ENCODE data around the gene GMDS.

Gene GMDS

GRCh38 chr6:2102966-2103365 lies 142.4 kb downstream of the GMDS start:
- peaks cover 5% of the 10 kb centered on the region for H3K4me1 ChIP-seq (ENCODE audit: control insufficient read depth, insufficient read depth, low read length, unreplicated experiment)
- H3K27ac ChIP-seq (ENCODE audit: low read depth, low read length), result no peak overlapping the region
- no peaks in the 10 kb centered on the region for H3K36me3 ChIP-seq (ENCODE audit: insufficient read depth, low read length)
- no peak overlapping the region for H2AFZ ChIP-seq (ENCODE audit: low read length, unreplicated experiment)
- H3K4me3 ChIP-seq (ENCODE audit: low read depth, low read length), result no peak overlapping the region
- no peaks in the 10 kb centered on the region for H3K27me3 ChIP-seq (ENCODE audit: insufficient read depth, low read length)
- H3K79me2 ChIP-seq (ENCODE audit: control insufficient read depth, insufficient read depth, low read length, unreplicated experiment), result no peaks in the 10 kb centered on the region

- no peaks in the 10 kb centered on the region for H3K79me2 ChIP-seq (ENCODE audit: control insufficient read depth, insufficient read depth, low read length, unreplicated experiment)
These were observed 143.0 kb downstream of the GMDS start for GRCh38 chr6:2102316-2102883.

GRCh38 chr6:2101213-2101612 lies 144.2 kb downstream of the GMDS start:
- Histone ChIP-seq H3K79me2 (ENCODE audit: control insufficient read depth, insufficient read depth, low read length, unreplicated experiment) (no peaks in the 10 kb centered on the region), H2AFZ (ENCODE audit: low read length, unreplicated experiment) (no peak overlapping the region), H3K27ac (ENCODE audit: low read depth, low read length) (no peak overlapping the region), H3K4me1 (ENCODE audit: control insufficient read depth, insufficient read depth, low read length, unreplicated experiment) (peaks cover 5% of the 10 kb centered on the region), H3K36me3 (ENCODE audit: insufficient read depth, low read length) (no peaks in the 10 kb centered on the region), H3K27me3 (ENCODE audit: insufficient read depth, low read length) (no peaks in the 10 kb centered on the region), H3K4me3 (ENCODE audit: low read depth, low read length) (no peak overlapping the region)

More at GRCh38 chr6:2102316-2102883, 143.0 kb downstream of the GMDS start:
- Histone ChIP-seq H3K36me3 (ENCODE audit: insufficient read depth, low read length) (no peaks in the 10 kb centered on the region), H3K4me3 (ENCODE audit: low read depth, low read length) (no peak overlapping the region), H2AFZ (ENCODE audit: low read length, unreplicated experiment) (no peak overlapping the region), H3K27ac (ENCODE audit: low read depth, low read length) (no peak overlapping the region), H3K27me3 (ENCODE audit: insufficient read depth, low read length) (no peaks in the 10 kb centered on the region), H3K4me1 (ENCODE audit: control insufficient read depth, insufficient read depth, low read length, unreplicated experiment) (peaks cover 5% of the 10 kb centered on the region)

- Histone ChIP-seq H3K27me3 (ENCODE audit: insufficient read depth, low read length) (no peaks in the 10 kb centered on the region), H3K79me2 (ENCODE audit: control insufficient read depth, insufficient read depth, low read length, unreplicated experiment) (no peaks in the 10 kb centered on the region), H3K4me3 (ENCODE audit: low read depth, low read length) (no peak overlapping the region), H3K27ac (ENCODE audit: low read depth, low read length) (no peak overlapping the region), H3K4me1 (ENCODE audit: control insufficient read depth, insufficient read depth, low read length, unreplicated experiment) (peaks cover 5% of the 10 kb centered on the region), H2AFZ (ENCODE audit: low read length, unreplicated experiment) (no peak overlapping the region), H3K36me3 (ENCODE audit: insufficient read depth, low read length) (no peaks in the 10 kb centered on the region)
These were observed 145.5 kb downstream of the GMDS start for GRCh38 chr6:2099870-2100269.

GRCh38 chr6:2097464-2097863 lies 147.9 kb downstream of the GMDS start:
- Histone ChIP-seq H3K4me3 (ENCODE audit: low read depth, low read length) (no peak overlapping the region), H3K79me2 (ENCODE audit: control insufficient read depth, insufficient read depth, low read length, unreplicated experiment) (no peaks in the 10 kb centered on the region), H3K27ac (ENCODE audit: low read depth, low read length) (no peak overlapping the region), H3K4me1 (ENCODE audit: control insufficient read depth, insufficient read depth, low read length, unreplicated experiment) (no peaks in the 10 kb centered on the region), H3K27me3 (ENCODE audit: insufficient read depth, low read length) (no peaks in the 10 kb centered on the region), H3K36me3 (ENCODE audit: insufficient read depth, low read length) (no peaks in the 10 kb centered on the region), H2AFZ (ENCODE audit: low read length, unreplicated experiment) (no peak overlapping the region)

- Histone ChIP-seq H3K27me3 (ENCODE audit: insufficient read depth, low read length) (no peaks in the 10 kb centered on the region), H2AFZ (ENCODE audit: low read length, unreplicated experiment) (no peak overlapping the region), H3K79me2 (ENCODE audit: control insufficient read depth, insufficient read depth, low read length, unreplicated experiment) (no peaks in the 10 kb centered on the region), H3K27ac (ENCODE audit: low read depth, low read length) (no peak overlapping the region), H3K36me3 (ENCODE audit: insufficient read depth, low read length) (no peaks in the 10 kb centered on the region), H3K4me1 (ENCODE audit: control insufficient read depth, insufficient read depth, low read length, unreplicated experiment) (no peaks in the 10 kb centered on the region), H3K4me3 (ENCODE audit: low read depth, low read length) (no peak overlapping the region)
These were observed 150.8 kb downstream of the GMDS start for GRCh38 chr6:2094642-2095041.

DNA sequence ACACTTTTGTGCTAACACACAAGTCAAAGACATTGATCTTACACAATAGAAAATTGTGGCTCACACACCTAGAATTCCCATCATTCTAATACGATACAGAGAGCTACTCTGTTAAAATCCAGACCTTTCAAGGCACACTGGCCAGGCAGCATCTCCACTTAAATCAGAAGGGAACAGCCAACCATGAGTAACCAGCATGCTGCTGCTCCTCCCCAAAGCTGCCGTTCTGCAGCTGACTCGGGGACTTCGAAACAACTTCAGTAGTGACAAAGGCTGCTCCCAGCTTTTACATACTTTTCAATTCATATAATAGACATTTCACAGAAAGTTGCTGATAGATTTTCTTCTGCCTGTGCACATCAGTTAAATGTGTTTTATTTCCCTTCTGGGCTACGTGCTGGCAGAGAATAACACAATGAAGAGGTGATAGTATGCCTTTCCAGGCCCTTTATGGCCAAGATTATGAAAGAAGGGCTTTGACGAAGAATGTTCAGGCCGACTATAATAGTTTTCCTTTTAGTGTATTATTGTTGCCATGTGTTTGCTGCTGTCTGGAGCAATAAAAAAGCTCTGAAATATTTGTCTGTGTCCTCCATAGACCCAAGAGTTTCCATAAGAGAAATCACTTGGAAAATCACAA lies 159.0 kb downstream of the GMDS start:
- H3K27me3 ChIP-seq (ENCODE audit: insufficient read depth, low read length), result no peaks in the 10 kb centered on the region
- H3K27ac ChIP-seq (ENCODE audit: low read depth, low read length), result no peak overlapping the region
- H3K79me2 ChIP-seq (ENCODE audit: control insufficient read depth, insufficient read depth, low read length, unreplicated experiment), result no peaks in the 10 kb centered on the region
- no peaks in the 10 kb centered on the region for H3K36me3 ChIP-seq (ENCODE audit: insufficient read depth, low read length)
- no peaks in the 10 kb centered on the region for H3K4me1 ChIP-seq (ENCODE audit: control insufficient read depth, insufficient read depth, low read length, unreplicated experiment)
- H2AFZ ChIP-seq (ENCODE audit: low read length, unreplicated experiment), result no peak overlapping the region
- no peak overlapping the region for H3K4me3 ChIP-seq (ENCODE audit: low read depth, low read length)

- H3K4me1 ChIP-seq (ENCODE audit: control insufficient read depth, insufficient read depth, low read length, unreplicated experiment), result no peaks in the 10 kb centered on the region
- no peak overlapping the region for H3K4me3 ChIP-seq (ENCODE audit: low read depth, low read length)
- H3K36me3 ChIP-seq (ENCODE audit: insufficient read depth, low read length), result no peaks in the 10 kb centered on the region
- H2AFZ ChIP-seq (ENCODE audit: low read length, unreplicated experiment), result no peak overlapping the region
- no peak overlapping the region for H3K27ac ChIP-seq (ENCODE audit: low read depth, low read length)
- no peaks in the 10 kb centered on the region for H3K79me2 ChIP-seq (ENCODE audit: control insufficient read depth, insufficient read depth, low read length, unreplicated experiment)
- H3K27me3 ChIP-seq (ENCODE audit: insufficient read depth, low read length), result no peaks in the 10 kb centered on the region
These were observed 159.7 kb downstream of the GMDS start for GRCh38 chr6:2085657-2086056.

DNA sequence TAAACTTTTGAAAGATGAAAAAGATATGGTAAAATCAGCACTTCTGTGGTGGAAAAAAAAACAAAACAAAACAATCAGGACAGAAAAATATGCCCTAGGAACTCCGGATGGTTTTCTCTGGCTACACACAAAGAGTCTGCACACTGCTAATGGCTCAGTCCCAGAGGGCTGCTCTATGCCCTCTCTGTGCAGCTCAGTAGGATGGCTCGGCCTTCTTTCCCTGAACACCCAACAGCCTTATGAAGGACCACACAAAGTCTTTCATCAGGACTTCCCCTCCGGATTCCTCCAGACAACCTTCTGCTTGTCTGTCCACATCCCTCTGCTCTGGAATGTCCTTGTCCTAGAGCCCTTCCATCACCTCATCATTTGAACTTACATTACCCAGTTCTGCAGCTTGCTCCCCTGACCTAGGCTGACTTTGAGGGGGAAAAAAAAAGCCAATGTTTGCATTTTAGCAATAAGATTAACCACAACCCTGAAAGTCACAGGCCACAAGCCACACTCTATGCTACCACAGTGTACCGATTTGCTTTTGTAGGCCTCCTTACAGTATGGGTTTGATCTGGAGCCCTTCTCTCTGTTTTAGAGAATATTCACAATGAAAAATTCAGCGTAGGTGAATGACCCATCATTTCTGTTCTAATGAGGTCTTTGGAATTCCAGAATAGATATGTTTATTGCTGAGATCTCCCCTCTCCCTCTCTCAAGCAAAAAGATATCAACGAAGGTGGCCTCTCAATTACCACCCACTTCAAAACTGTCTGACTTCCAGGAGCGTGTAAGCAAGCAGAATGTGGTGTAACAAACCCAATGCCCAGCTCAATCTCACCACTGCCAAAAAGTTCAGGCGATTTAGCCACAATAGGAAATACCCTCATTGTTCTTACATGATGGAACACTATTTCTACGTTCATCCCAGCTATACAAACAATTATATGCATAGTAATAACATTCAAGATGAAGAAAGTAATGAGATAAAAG lies 164.0 kb downstream of the GMDS start:
- Histone ChIP-seq H3K27ac (ENCODE audit: low read depth, low read length) (no peak overlapping the region), H2AFZ (ENCODE audit: low read length, unreplicated experiment) (no peak overlapping the region), H3K79me2 (ENCODE audit: control insufficient read depth, insufficient read depth, low read length, unreplicated experiment) (no peaks in the 10 kb centered on the region), H3K36me3 (ENCODE audit: insufficient read depth, low read length) (no peaks in the 10 kb centered on the region), H3K4me3 (ENCODE audit: low read depth, low read length) (no peak overlapping the region), H3K4me1 (ENCODE audit: control insufficient read depth, insufficient read depth, low read length, unreplicated experiment) (no peaks in the 10 kb centered on the region), H3K27me3 (ENCODE audit: insufficient read depth, low read length) (no peaks in the 10 kb centered on the region)

DNA sequence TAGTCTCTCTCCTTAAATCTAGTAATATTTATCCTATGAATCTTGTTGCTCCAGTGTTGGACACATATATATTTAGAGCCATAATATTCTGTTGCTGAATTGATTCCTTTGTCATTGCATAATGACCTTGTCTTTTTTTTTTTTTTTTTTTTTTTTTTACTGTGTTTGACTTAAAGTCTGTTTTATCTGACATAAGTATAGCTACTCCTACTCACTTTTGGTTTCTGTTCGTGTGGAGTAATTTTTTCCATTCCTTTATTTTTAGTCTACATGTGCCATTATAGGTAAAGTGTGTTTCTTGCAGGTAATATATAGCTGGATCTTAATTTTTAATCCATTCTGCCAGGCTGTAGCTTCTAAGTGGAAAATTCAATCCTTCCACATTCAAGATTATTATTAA lies 166.5 kb downstream of the GMDS start:
- Histone ChIP-seq H3K27me3 (ENCODE audit: insufficient read depth, low read length) (no peaks in the 10 kb centered on the region), H3K79me2 (ENCODE audit: control insufficient read depth, insufficient read depth, low read length, unreplicated experiment) (no peaks in the 10 kb centered on the region), H3K4me3 (ENCODE audit: low read depth, low read length) (no peak overlapping the region), H2AFZ (ENCODE audit: low read length, unreplicated experiment) (no peak overlapping the region), H3K4me1 (ENCODE audit: control insufficient read depth, insufficient read depth, low read length, unreplicated experiment) (no peaks in the 10 kb centered on the region), H3K27ac (ENCODE audit: low read depth, low read length) (no peak overlapping the region), H3K36me3 (ENCODE audit: insufficient read depth, low read length) (no peaks in the 10 kb centered on the region)

Data from ACC112 (cell line).